ENCODE data around the gene EML4. TPM values are rescaled to one million over a fixed set of nuclear protein-coding genes. Genes with fewer than 3 reads are reported as not detected.

Gene EML4
- total and polyA plus RNA-seq, 2 donors (not counting 1 experiment from before 2014, with no cell fraction given), result 49.4 to 134 TPM

- TF ChIP-seq CTCF (IDR thresholded peaks at IDR 0.05), result no peak
- H3K27ac ChIP-seq (ENCODE audit: low read length in 2 of 2), result peak overlapping the region; percentile 21 to 73
- peak overlapping the region; percentile 81 for H3K4me3 Mint-ChIP-seq
- ChIA-PET POLR2A (interaction anchor here (0.5 to 2.3 kb wide), 11 partner anchors 7 to 807 kb away, joined by 3 to 13 read pairs (median 4); partner anchors contain the start of gene EML4), CTCF (interaction anchor here (0.6 to 2.6 kb wide), 11 partner anchors 9 to 127 kb away, joined by 3 to 21 read pairs (median 8); no protein-coding TSS in a partner anchor)
- DNase-seq (no peak), ATAC-seq (ENCODE audit: low read depth) (peak; percentile 6)
- H3K4me1 Mint-ChIP-seq, result peaks cover 79% of the 10 kb centered on the region
- peak overlapping the region; percentile 94 for H3K27ac Mint-ChIP-seq
- no peaks in the 10 kb centered on the region for H3K9me3 ChIP-seq (ENCODE audit: control extremely low read depth in 1 of 3, control insufficient read depth in 2 of 3, insufficient read depth in 1 of 3, low read length in 2 of 3)
- intact Hi-C loops (cut with micrococcal nuclease), result loop anchor here (2.0 kb wide), 1 partner anchor 14 kb away; no protein-coding TSS in a partner anchor
- H3K36me3 ChIP-seq (replicated peaks in 1 of 2; ENCODE audit: control extremely low read depth in 1 of 2, control insufficient read depth in 1 of 2, extremely low read depth in 1 of 2, insufficient read depth in 2 of 2, low read length in 1 of 2), result no peaks in the 10 kb centered on the region
- H3K4me1 ChIP-seq (ENCODE audit: control insufficient read depth in 2 of 2, insufficient read depth in 2 of 2, low read length in 2 of 2), result peaks cover 77 to 78% of the 10 kb centered on the region in 2 donors
- no peaks in the 10 kb centered on the region for H3K9me3 Mint-ChIP-seq (ENCODE audit: insufficient read depth)
- no peaks in the 10 kb centered on the region for H3K27me3 Mint-ChIP-seq
- H3K79me2 ChIP-seq (ENCODE audit: control insufficient read depth, insufficient read depth, low read length), result peaks cover 11% of the 10 kb centered on the region
- H3K4me3 ChIP-seq (ENCODE audit: control extremely low read depth in 1 of 5, extremely low read depth in 1 of 5, insufficient read depth in 1 of 5, low read depth in 2 of 5, low read length in 4 of 5), result peak overlapping the region in 4 of 5 experiments; percentile 2 to 36 (median 15)
- H3K4me2 ChIP-seq (replicated peaks; ENCODE audit: low read depth, low read length, poor library complexity, severe bottlenecking), result peak overlapping the region; percentile 63
- H3K27me3 ChIP-seq (replicated peaks in 1 of 4; ENCODE audit: control extremely low read depth in 1 of 4, control insufficient read depth in 3 of 4, insufficient read depth in 4 of 4, low read length in 3 of 4), result no peaks in the 10 kb centered on the region
- peak overlapping the region; percentile 31 for H2AFZ ChIP-seq (ENCODE audit: insufficient read depth, low read depth, low read length, poor library complexity, severe bottlenecking)
- H3K9ac ChIP-seq (ENCODE audit: low read length), result peak overlapping the region; percentile 19
- H4K20me1 ChIP-seq (ENCODE audit: control insufficient read depth, insufficient read depth, low read length, poor library complexity, severe bottlenecking), result no peaks in the 10 kb centered on the region
- WGBS (ENCODE audit: insufficient coverage), result 65% methylated on average over 5 of the region's 8 CpGs
Observed at GRCh38 chr2:42132191-42132965, 36.8 kb upstream of the EML4 start.
